ENCODE data around the gene UBIAD1. TPM values are rescaled to one million over a fixed set of nuclear protein-coding genes. Genes with fewer than 3 reads are reported as not detected.

The UBIAD1 gene
- total and polyA plus RNA-seq, 2 of the 13 experiments (the other 11 are each of a cell fraction or from before 2014, with no cell fraction given), result 16.9 to 20.4 TPM

DNA sequence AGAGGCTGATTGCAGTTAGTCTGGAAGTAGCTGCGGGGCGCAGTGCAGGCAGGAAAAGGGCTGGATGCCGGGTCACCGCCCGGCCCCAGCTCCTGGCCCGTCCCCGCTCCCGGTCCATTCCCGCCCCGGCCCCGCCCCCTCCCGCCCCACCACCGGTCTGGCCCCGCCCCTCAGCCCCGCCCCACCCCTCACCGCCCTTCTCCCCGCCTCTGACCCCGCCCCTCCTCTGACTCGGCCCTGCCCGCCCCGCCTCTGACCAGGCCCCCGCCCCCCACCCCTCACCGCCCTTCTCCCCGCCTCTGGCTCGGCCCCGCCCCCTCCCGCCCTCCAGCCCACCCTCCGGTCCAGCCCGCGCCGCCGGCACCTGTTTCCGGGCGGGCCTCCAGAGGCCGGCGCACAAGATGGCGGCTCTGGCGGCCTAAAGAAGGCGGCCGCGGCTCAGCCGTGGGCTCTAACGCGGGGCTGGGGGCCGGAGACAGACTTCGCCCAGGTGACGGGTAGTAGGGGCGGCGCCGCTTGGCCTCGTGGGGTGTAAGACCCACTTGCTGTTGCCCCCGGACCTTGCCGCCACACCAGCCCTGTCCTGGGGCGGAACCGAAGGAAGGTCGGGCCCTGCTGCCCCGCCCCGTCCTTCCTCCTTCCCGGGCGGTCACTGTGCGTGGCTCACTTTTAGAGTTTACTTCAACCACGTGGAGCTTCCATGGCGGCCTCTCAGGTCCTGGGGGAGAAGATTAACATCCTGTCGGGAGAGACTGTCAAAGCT lies at the start of gene UBIAD1 (continued):
- TF ChIP-seq TMF1 (CRISPR knock-in tag; IDR thresholded peaks at IDR 0.05; ENCODE audit: low read depth) (peak; percentile 68; the same call in 1 of the 2 replicates), MAF1 (CRISPR knock-in tag; IDR thresholded peaks at IDR 0.05; ENCODE audit: borderline replicate concordance) (no peak), ZNF432 (CRISPR knock-in tag; IDR thresholded peaks at IDR 0.05; ENCODE audit: borderline replicate concordance) (no peak), HMG20B (CRISPR knock-in tag; conservative IDR thresholded peaks at IDR 0.05) (no peak), HNRNPUL1 (IDR thresholded peaks at IDR 0.05; ENCODE audit: low read depth, low read length) (no peak), ZNF772 (CRISPR knock-in tag; IDR thresholded peaks at IDR 0.05) (peak; percentile 24; the same call in 1 of the 2 replicates), ZNF468 (CRISPR knock-in tag; IDR thresholded peaks at IDR 0.05) (no peak), ZBTB7B (CRISPR knock-in tag; IDR thresholded peaks at IDR 0.05) (no peak), JDP2 (CRISPR knock-in tag; IDR thresholded peaks at IDR 0.05; ENCODE audit: borderline replicate concordance) (no peak), CEBPG (CRISPR knock-in tag; IDR thresholded peaks at IDR 0.05) (no peak), NAIF1 (CRISPR knock-in tag; IDR thresholded peaks at IDR 0.05; ENCODE audit: borderline replicate concordance) (no peak), ZNF672 (CRISPR knock-in tag; IDR thresholded peaks at IDR 0.05) (no peak), ZFY (CRISPR knock-in tag; IDR thresholded peaks at IDR 0.05) (peak; percentile 93), ARID2 (CRISPR knock-in tag; IDR thresholded peaks at IDR 0.05; ENCODE audit: borderline replicate concordance) (peak; percentile 89; the same call in 1 of the 2 replicates), JARID2 (CRISPR knock-in tag; IDR thresholded peaks at IDR 0.05; ENCODE audit: insufficient replicate concordance) (no peak), FOXJ3 (CRISPR knock-in tag; IDR thresholded peaks at IDR 0.05; ENCODE audit: borderline replicate concordance) (peak; percentile 36; the same call in 1 of the 2 replicates)
- TF ChIP-seq, protein P1, sequence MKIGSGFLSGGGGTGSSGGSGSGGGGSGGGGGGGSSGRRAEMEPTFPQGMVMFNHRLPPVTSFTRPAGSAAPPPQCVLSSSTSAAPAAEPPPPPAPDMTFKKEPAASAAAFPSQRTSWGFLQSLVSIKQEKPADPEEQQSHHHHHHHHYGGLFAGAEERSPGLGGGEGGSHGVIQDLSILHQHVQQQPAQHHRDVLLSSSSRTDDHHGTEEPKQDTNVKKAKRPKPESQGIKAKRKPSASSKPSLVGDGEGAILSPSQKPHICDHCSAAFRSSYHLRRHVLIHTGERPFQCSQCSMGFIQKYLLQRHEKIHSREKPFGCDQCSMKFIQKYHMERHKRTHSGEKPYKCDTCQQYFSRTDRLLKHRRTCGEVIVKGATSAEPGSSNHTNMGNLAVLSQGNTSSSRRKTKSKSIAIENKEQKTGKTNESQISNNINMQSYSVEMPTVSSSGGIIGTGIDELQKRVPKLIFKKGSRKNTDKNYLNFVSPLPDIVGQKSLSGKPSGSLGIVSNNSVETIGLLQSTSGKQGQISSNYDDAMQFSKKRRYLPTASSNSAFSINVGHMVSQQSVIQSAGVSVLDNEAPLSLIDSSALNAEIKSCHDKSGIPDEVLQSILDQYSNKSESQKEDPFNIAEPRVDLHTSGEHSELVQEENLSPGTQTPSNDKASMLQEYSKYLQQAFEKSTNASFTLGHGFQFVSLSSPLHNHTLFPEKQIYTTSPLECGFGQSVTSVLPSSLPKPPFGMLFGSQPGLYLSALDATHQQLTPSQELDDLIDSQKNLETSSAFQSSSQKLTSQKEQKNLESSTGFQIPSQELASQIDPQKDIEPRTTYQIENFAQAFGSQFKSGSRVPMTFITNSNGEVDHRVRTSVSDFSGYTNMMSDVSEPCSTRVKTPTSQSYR (CRISPR knock-in tag; IDR thresholded peaks at IDR 0.05; ENCODE audit: borderline replicate concordance), result no peak; the same call in 1 of the 2 replicates
- TF ChIP-seq, protein P2, sequence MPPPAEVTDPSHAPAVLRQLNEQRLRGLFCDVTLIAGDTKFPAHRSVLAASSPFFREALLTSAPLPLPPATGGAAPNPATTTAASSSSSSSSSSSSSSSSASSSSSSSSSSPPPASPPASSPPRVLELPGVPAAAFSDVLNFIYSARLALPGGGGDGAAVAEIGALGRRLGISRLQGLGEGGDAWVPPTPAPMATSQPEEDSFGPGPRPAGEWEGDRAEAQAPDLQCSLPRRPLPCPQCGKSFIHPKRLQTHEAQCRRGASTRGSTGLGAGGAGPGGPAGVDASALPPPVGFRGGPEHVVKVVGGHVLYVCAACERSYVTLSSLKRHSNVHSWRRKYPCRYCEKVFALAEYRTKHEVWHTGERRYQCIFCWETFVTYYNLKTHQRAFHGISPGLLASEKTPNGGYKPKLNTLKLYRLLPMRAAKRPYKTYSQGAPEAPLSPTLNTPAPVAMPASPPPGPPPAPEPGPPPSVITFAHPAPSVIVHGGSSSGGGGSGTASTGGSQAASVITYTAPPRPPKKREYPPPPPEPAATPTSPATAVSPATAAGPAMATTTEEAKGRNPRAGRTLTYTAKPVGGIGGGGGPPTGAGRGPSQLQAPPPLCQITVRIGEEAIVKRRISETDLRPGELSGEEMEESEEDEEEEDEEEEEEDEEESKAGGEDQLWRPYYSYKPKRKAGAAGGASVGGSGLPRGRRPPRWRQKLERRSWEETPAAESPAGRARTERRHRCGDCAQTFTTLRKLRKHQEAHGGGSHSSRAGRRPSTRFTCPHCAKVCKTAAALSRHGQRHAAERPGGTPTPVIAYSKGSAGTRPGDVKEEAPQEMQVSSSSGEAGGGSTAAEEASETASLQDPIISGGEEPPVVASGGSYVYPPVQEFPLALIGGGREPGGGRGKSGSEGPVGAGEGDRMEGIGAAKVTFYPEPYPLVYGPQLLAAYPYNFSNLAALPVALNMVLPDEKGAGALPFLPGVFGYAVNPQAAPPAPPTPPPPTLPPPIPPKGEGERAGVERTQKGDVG (CRISPR knock-in tag; IDR thresholded peaks at IDR 0.05; ENCODE audit: borderline replicate concordance), result 0 out of 2 replicates have a peak, but pooled peaks have one; percentile 40
- TF ChIP-seq, protein P3, sequence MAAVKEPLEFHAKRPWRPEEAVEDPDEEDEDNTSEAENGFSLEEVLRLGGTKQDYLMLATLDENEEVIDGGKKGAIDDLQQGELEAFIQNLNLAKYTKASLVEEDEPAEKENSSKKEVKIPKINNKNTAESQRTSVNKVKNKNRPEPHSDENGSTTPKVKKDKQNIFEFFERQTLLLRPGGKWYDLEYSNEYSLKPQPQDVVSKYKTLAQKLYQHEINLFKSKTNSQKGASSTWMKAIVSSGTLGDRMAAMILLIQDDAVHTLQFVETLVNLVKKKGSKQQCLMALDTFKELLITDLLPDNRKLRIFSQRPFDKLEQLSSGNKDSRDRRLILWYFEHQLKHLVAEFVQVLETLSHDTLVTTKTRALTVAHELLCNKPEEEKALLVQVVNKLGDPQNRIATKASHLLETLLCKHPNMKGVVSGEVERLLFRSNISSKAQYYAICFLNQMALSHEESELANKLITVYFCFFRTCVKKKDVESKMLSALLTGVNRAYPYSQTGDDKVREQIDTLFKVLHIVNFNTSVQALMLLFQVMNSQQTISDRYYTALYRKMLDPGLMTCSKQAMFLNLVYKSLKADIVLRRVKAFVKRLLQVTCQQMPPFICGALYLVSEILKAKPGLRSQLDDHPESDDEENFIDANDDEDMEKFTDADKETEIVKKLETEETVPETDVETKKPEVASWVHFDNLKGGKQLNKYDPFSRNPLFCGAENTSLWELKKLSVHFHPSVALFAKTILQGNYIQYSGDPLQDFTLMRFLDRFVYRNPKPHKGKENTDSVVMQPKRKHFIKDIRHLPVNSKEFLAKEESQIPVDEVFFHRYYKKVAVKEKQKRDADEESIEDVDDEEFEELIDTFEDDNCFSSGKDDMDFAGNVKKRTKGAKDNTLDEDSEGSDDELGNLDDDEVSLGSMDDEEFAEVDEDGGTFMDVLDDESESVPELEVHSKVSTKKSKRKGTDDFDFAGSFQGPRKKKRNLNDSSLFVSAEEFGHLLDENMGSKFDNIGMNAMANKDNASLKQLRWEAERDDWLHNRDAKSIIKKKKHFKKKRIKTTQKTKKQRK (IDR thresholded peaks at IDR 0.05; ENCODE audit: low read length), result no peak

All from HepG2 (cell line).